HFFc6 (cell line): ENCODE data around the gene TENM3. TPM values are rescaled to one million over a fixed set of nuclear protein-coding genes. Genes with fewer than 3 reads are reported as not detected.
"Not testable (repeated sequence)": the region's sequence is repeated elsewhere in the genome, so short reads cannot be mapped to it uniquely, and the experiment has no call there.

ENCODE experiments used
- DNase-seq: peaks from one replicate; pipeline ENCODE4 v3.0.0-alpha.2; 2018
- H3K27ac Mint-ChIP-seq: 2 replicates; pipeline ENCODE4 v1.8.0; 2020; ENCODE audit warnings: mild to moderate bottlenecking, mixed read lengths
- H3K27me3 Mint-ChIP-seq: 2 replicates; pipeline ENCODE4 v1.8.0; 2021; ENCODE audit warnings: mild to moderate bottlenecking, moderate library complexity, mixed read lengths; ENCODE audit not compliant: insufficient read depth
- H3K36me3 Mint-ChIP-seq: 2 replicates; pipeline ENCODE4 v1.8.0; 2021; ENCODE audit warnings: low read depth, mixed read lengths
- H3K4me1 Mint-ChIP-seq: 2 replicates; pipeline ENCODE4 v1.8.0; 2020; ENCODE audit warnings: low read depth, mixed read lengths
- H3K4me3 Mint-ChIP-seq: 2 replicates; pipeline ENCODE4 v1.8.0; 2020; ENCODE audit warnings: mild to moderate bottlenecking, moderate library complexity, mixed read lengths
- H3K9me3 Mint-ChIP-seq: 2 replicates; pipeline ENCODE4 v1.8.0; 2020; ENCODE audit warnings: mild to moderate bottlenecking, mixed read lengths
- long read RNA-seq: library from polyadenylated mRNA; unstranded; transcript quantifications from one replicate; pipeline ENCODE4 v2.0.0, GENCODE V29; 2019
- total RNA-seq, 6 experiments: library from RNA; stranded (reverse); fragmentation: NEBNext Ultra II Directional; extraction: Animal tissue kit (Norgen Biotek cat#: 25700); gene quantifications; 2 replicates in 1 of 6; 3 replicates in 5 of 6; pipeline ENCODE4 v1.2.3, GENCODE V29; 2021
- TF ChIP-seq, protein P1 (sequence below): fragments of 200-600 bp; sonication (generic); IDR thresholded peaks from 2 replicates; pipeline ENCODE4 v1.5.0; 2021; ENCODE audit warnings: antibody characterized with exemption, mild to moderate bottlenecking

Gene TENM3
- 10 to 100 TPM; 31.1 to 52.1 (median 42.0) TPM for total RNA-seq
- long read RNA-seq, partial matches to known transcripts = 15 of 22 reads
- long read RNA-seq, other reads (novel, unspliced or antisense) = 7 of 22 reads

- H3K27me3 Mint-ChIP-seq, H3K9me3 Mint-ChIP-seq, DNase-seq: not testable (repeated sequence)
- peak within 1 kb of the TSS; percentile 79 for H3K27ac Mint-ChIP-seq
- peaks cover 12% of the 10 kb centered on the region for H3K36me3 Mint-ChIP-seq
- peak within 1 kb of the TSS; percentile 61 for H3K4me3 Mint-ChIP-seq
- peaks cover 68% of the 10 kb centered on the region for H3K4me1 Mint-ChIP-seq
These were observed at the start of gene TENM3 for GRCh38 chr4:182243204-182243603. TSS of gene TENM3 (plus strand) at chr4:182243402. CDS start at chr4:182324021, 80,619 bp downstream.

DNA sequence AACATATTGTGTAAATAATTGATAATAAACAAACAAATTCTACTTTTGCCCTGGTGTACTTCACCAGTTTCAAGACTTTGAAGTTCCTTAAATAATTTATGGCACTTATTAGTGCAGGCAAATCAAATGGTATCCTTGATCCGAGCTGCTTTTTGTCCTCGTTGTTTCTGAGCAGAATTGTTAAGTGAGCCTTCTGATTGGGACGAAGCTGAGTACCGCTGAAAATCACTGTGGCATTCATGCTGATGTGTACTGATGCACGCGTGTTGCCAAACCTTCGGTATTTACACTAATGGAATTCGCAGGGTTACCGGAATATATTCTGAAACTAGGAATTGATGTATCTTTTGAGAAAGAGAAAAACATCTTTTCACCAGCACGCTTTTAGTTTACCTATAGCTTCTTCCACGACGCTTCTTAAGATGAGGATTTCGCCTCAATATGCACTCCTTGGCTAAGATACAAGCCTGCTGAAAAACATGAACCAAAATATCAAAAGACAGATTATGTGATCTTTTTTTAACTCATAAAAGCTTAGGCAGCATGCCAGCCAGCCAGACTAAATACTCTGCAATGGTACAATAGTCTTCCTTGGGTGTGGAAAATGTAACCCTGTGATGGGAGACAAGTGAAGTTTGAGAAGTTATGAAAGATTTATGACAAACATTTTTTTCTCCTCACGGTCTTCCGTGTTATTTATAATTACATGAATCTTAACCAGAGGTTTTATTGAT is 48.9 kb upstream of the TENM3 start:
- no peaks in the 10 kb centered on the region; the same call in 1 of the 2 replicates for H3K27me3 Mint-ChIP-seq
- H3K4me1 Mint-ChIP-seq = peaks cover 44% of the 10 kb centered on the region
- H3K9me3 Mint-ChIP-seq = no peaks in the 10 kb centered on the region
- no peak overlapping the region for H3K4me3 Mint-ChIP-seq
- TF ChIP-seq, protein P1, sequence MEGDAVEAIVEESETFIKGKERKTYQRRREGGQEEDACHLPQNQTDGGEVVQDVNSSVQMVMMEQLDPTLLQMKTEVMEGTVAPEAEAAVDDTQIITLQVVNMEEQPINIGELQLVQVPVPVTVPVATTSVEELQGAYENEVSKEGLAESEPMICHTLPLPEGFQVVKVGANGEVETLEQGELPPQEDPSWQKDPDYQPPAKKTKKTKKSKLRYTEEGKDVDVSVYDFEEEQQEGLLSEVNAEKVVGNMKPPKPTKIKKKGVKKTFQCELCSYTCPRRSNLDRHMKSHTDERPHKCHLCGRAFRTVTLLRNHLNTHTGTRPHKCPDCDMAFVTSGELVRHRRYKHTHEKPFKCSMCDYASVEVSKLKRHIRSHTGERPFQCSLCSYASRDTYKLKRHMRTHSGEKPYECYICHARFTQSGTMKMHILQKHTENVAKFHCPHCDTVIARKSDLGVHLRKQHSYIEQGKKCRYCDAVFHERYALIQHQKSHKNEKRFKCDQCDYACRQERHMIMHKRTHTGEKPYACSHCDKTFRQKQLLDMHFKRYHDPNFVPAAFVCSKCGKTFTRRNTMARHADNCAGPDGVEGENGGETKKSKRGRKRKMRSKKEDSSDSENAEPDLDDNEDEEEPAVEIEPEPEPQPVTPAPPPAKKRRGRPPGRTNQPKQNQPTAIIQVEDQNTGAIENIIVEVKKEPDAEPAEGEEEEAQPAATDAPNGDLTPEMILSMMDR = no peak
- DNase-seq = no peak
- H3K36me3 Mint-ChIP-seq = peaks cover 5% of the 10 kb centered on the region
- no peak overlapping the region for H3K27ac Mint-ChIP-seq

GRCh38 chr4:182197611-182198010 is 45.6 kb upstream of the TENM3 start:
- Mint-ChIP-seq H3K36me3 (no peaks in the 10 kb centered on the region), H3K27ac (no peak overlapping the region), H3K27me3 (no peaks in the 10 kb centered on the region; the same call in 1 of the 2 replicates), H3K9me3 (no peaks in the 10 kb centered on the region), H3K4me3 (no peak overlapping the region), H3K4me1 (peaks cover 15% of the 10 kb centered on the region)
- TF ChIP-seq, protein P1 = no peak
- DNase-seq = no peak

DNA sequence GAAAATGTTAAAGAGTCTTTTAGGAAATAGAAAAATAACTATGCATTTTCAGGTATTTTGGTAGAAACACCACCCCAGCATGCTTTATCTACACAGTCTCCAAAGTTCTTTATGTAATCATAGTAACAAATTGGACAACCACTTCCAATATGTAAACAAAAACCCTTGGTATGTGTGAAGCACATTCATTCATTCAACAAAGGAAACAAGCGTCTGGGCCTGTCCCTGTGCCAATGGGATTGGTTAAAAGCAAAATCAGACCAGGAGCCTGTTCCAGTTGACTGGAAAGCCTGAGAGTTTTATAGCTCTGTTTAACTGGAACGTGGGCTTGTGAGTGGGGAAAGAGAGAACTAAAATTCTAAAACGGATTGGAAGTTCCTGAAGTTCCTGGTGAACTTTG is 41.3 kb upstream of the TENM3 start:
- Mint-ChIP-seq H3K4me3 (no peak overlapping the region), H3K36me3 (peaks cover 7% of the 10 kb centered on the region; the same call in 1 of the 2 replicates), H3K4me1 (peaks cover 25% of the 10 kb centered on the region), H3K27ac (no peak overlapping the region), H3K27me3 (no peaks in the 10 kb centered on the region; the same call in 1 of the 2 replicates), H3K9me3 (no peaks in the 10 kb centered on the region)
- TF ChIP-seq, protein P1 = no peak
- no peak for DNase-seq

DNA sequence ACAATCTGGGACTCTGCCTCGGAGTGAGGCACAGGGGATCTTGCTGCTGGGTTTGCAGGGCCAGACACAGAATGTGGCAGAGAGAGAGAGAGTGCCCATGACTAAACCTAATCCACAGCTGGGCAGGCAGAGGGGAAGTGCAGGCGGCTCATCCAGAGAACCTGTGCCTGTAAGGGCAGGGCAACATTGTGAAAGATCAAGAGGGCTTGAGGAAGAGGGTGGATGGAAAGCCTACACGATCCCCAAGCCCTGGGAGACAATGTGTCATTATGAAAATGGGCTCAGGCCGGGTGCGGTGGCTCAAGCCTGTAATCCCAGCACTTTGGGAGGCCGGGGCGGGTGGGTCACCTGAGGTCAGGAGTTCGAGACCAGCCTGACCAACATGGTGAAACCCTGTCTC is 40.6 kb upstream of the TENM3 start:
- Mint-ChIP-seq H3K27ac (no peak overlapping the region), H3K27me3 (no peaks in the 10 kb centered on the region; the same call in 1 of the 2 replicates), H3K36me3 (peaks cover 7% of the 10 kb centered on the region; the same call in 1 of the 2 replicates), H3K4me3 (no peak overlapping the region), H3K4me1 (peaks cover 33% of the 10 kb centered on the region), H3K9me3 (no peaks in the 10 kb centered on the region)
- TF ChIP-seq, protein P1 = no peak
- DNase-seq = no peak

- TF ChIP-seq, protein P1 = no peak
- Mint-ChIP-seq H3K4me1 (peaks cover 44% of the 10 kb centered on the region), H3K27me3 (no peaks in the 10 kb centered on the region), H3K27ac (no peak overlapping the region), H3K9me3 (no peaks in the 10 kb centered on the region), H3K36me3 (peaks cover 7% of the 10 kb centered on the region; the same call in 1 of the 2 replicates), H3K4me3 (no peak overlapping the region)
- DNase-seq = no peak
These were observed 39.3 kb upstream of the TENM3 start for GRCh38 chr4:182203872-182204411.
